Spleen (tissue), 7 donors: ENCODE measurements around the gene FAM72A.

Experiments
- POLR2A ChIP-seq, 3 donors: fragments of 450-650 bp; IDR thresholded peaks; one replicate each; pipeline ENCODE4 v1.5.1; 2017; ENCODE audit warnings: antibody characterized with exemption in 3 of 3, mild to moderate bottlenecking in 1 of 3
- POLR2AphosphoS5 ChIP-seq, 3 donors: sonication (generic); formaldehyde crosslinking; IDR thresholded peaks; one replicate each; pipeline ENCODE4 v1.5.1; 2017; ENCODE audit warnings: antibody characterized with exemption in 3 of 3
- TF ChIP-seq, protein P1 (sequence below), 11 experiments: fragments of 200-600 bp in 7 of 11; fragments of 450-650 bp in 4 of 11; sonication (generic) in 4 of 11; IDR thresholded peaks in 8 of 11; conservative IDR thresholded peaks in 3 of 11; 1 replicate in 7 of 11; 2 replicates in 4 of 11; pipeline versions ENCODE4 v1.4.0 to v1.8.0; 2016 to 2021; ENCODE audit warnings: antibody characterized with exemption in 11 of 11, inconsistent platforms in 4 of 11, mild to moderate bottlenecking in 1 of 11
- donor health status: DM: no; HTN: no; CAD: no; lungs with moderate emphysema.
- donor health status: DM: no; HTN: no; CAD: no.
- donor health status: DM: no; HTN: no; CAD: no.

- TF ChIP-seq, protein P1, sequence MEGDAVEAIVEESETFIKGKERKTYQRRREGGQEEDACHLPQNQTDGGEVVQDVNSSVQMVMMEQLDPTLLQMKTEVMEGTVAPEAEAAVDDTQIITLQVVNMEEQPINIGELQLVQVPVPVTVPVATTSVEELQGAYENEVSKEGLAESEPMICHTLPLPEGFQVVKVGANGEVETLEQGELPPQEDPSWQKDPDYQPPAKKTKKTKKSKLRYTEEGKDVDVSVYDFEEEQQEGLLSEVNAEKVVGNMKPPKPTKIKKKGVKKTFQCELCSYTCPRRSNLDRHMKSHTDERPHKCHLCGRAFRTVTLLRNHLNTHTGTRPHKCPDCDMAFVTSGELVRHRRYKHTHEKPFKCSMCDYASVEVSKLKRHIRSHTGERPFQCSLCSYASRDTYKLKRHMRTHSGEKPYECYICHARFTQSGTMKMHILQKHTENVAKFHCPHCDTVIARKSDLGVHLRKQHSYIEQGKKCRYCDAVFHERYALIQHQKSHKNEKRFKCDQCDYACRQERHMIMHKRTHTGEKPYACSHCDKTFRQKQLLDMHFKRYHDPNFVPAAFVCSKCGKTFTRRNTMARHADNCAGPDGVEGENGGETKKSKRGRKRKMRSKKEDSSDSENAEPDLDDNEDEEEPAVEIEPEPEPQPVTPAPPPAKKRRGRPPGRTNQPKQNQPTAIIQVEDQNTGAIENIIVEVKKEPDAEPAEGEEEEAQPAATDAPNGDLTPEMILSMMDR (IDR thresholded peaks at IDR 0.05 in 8 of 11, conservative IDR thresholded peaks at IDR 0.05 in 3 of 11): no peak
- TF ChIP-seq POLR2AphosphoS5 (IDR thresholded peaks at IDR 0.05) (no peak), POLR2A (IDR thresholded peaks at IDR 0.05) (no peak)
Measured at GRCh38 chr1:206143537-206144172, 59.0 kb downstream of the FAM72A start.
